NT2/D1 (cell line): ENCODE results near the gene PRAMEF13.
"Not testable (repeated sequence)": the region's sequence is repeated elsewhere in the genome, so short reads cannot be mapped to it uniquely, and the experiment has no call there.

Experiments used
- SUZ12 ChIP-seq: IDR thresholded peaks from 2 replicates; pipeline ENCODE4 v1.6.1; 2011; ENCODE audit not compliant: insufficient read length, insufficient read depth; ENCODE audit errors: extremely low read depth
- YY1 ChIP-seq: IDR thresholded peaks from 2 replicates; pipeline ENCODE4 v1.6.1; 2011; ENCODE audit not compliant: insufficient read length, insufficient read depth
- ZNF274 ChIP-seq: IDR thresholded peaks from 2 replicates; pipeline ENCODE4 v1.6.1; 2011; ENCODE audit warnings: mild to moderate bottlenecking, low read depth, low read length

GRCh38 chr1:13216619-13217018 lies 15.4 kb upstream of the PRAMEF13 start:
- TF ChIP-seq YY1, SUZ12, ZNF274: not testable (repeated sequence)
